Smooth muscle cell (in vitro differentiated cells): ENCODE data around the gene TRAPPC12. TPM values are rescaled to one million over a fixed set of nuclear protein-coding genes. Genes with fewer than 3 reads are reported as not detected.

Source experiments
- DNase-seq: peaks from one replicate; lab custom pipeline; 2025; ENCODE audit not compliant: unreplicated experiment; lab: John Stamatoyannopoulos, UW
- H2AFZ ChIP-seq: fragments of 200-600 bp; sonication (generic); 2 replicates; pipeline ENCODE4 v1.6.0; 2016; ENCODE audit warnings: antibody characterized with exemption, low read depth, mild to moderate bottlenecking
- H3F3A ChIP-seq: fragments of 200-600 bp; sonication (generic); 2 replicates; pipeline ENCODE4 v1.6.0; 2017; ENCODE audit warnings: antibody characterized with exemption, low read depth
- H3K27ac ChIP-seq: fragments of 200-600 bp; sonication (generic); 2 replicates; pipeline ENCODE4 v1.5.1; 2016; ENCODE audit warnings: low read depth, mild to moderate bottlenecking
- H3K27me3 ChIP-seq: fragments of 200-600 bp; sonication (generic); 2 replicates; pipeline ENCODE4 v1.6.1; 2016; ENCODE audit warnings: low read depth, mild to moderate bottlenecking
- H3K36me3 ChIP-seq: fragments of 200-600 bp; sonication (generic); 2 replicates; pipeline ENCODE4 v1.5.1; 2016; ENCODE audit warnings: low read depth
- H3K4me1 ChIP-seq: fragments of 200-600 bp; sonication (generic); 2 replicates; pipeline ENCODE4 v1.5.1; 2016; ENCODE audit warnings: low read depth
- H3K4me2 ChIP-seq: fragments of 200-600 bp; sonication (generic); 2 replicates; pipeline ENCODE4 v1.6.0; 2016; ENCODE audit warnings: mild to moderate bottlenecking
- H3K4me3 ChIP-seq: fragments of 200-600 bp; sonication (generic); 2 replicates; pipeline ENCODE4 v1.5.1; 2016; ENCODE audit warnings: mild to moderate bottlenecking
- H3K79me2 ChIP-seq: fragments of 200-600 bp; sonication (generic); 2 replicates; pipeline ENCODE4 v1.6.0; 2016; ENCODE audit warnings: low read depth, mild to moderate bottlenecking
- H3K9ac ChIP-seq: fragments of 200-600 bp; sonication (generic); 2 replicates; pipeline ENCODE4 v1.6.0; 2016; ENCODE audit warnings: low read depth
- H3K9me3 ChIP-seq: fragments of 200-600 bp; sonication (generic); replicated peaks from 2 replicates; pipeline ENCODE4 v1.5.1; 2016; ENCODE audit warnings: low read depth
- H4K20me1 ChIP-seq: fragments of 200-600 bp; sonication (generic); 2 replicates; pipeline ENCODE4 v1.6.0; 2016; ENCODE audit warnings: low read depth
- CTCF ChIP-seq: fragments of 200-600 bp; sonication (generic); IDR thresholded peaks from 2 replicates; pipeline ENCODE4 v1.5.1; 2017; ENCODE audit warnings: borderline replicate concordance, mild to moderate bottlenecking, antibody characterized with exemption; ENCODE audit not compliant: insufficient read depth, poor library complexity, severe bottlenecking
- WGBS: methylation state at CpG from one replicate; pipeline ENCODE4 v1.1.7; 2016; ENCODE audit warnings: low lambda C conversion rate; 5-methylcytosine and 5-hydroxymethylcytosine counted together
- polyA plus RNA-seq: library from polyadenylated mRNA; unstranded; fragments of >200 nt; fragmentation: Nextera tagmentation; extraction: Ambion mirVana; gene quantifications from 2 replicates; pipeline ENCODE4 v1.2.1, GENCODE V29; 2016
- total RNA-seq: library from RNA; depleted of rRNA; stranded (reverse); fragments of >200 nt; gene quantifications from 2 replicates; pipeline ENCODE4 v1.2.3, GENCODE V29; 2014

TRAPPC12 gene
- total and polyA plus RNA-seq, 2 experiments from 2014 or later, result 26.0 to 55.4 TPM

GRCh38 chr2:3414133-3414860 lies 34.8 kb downstream of the TRAPPC12 start:
- Histone ChIP-seq H3F3A (no peaks in the 10 kb centered on the region), H3K27me3 (no peaks in the 10 kb centered on the region), H2AFZ (no peak overlapping the region), H3K9me3 (no peaks in the 10 kb centered on the region), H3K27ac (no peak overlapping the region), H3K9ac (no peak overlapping the region), H4K20me1 (peaks cover 46% of the 10 kb centered on the region), H3K4me2 (no peak overlapping the region), H3K4me3 (no peak overlapping the region), H3K79me2 (no peaks in the 10 kb centered on the region), H3K4me1 (no peaks in the 10 kb centered on the region), H3K36me3 (no peaks in the 10 kb centered on the region)
- no peak for TF ChIP-seq CTCF
- DNase-seq, result no peak
- WGBS, result 95% methylated on average over 19 of the region's 25 CpGs

- Histone ChIP-seq H4K20me1 (peaks cover 32% of the 10 kb centered on the region), H3K27me3 (no peaks in the 10 kb centered on the region), H3K4me2 (no peak overlapping the region), H3K9ac (no peak overlapping the region), H3K36me3 (no peaks in the 10 kb centered on the region), H2AFZ (no peak overlapping the region), H3K4me3 (no peak overlapping the region), H3K27ac (no peak overlapping the region), H3F3A (no peaks in the 10 kb centered on the region), H3K79me2 (no peaks in the 10 kb centered on the region), H3K4me1 (no peaks in the 10 kb centered on the region), H3K9me3 (no peaks in the 10 kb centered on the region)
- 94% methylated on average over 11 of the region's 11 CpGs for WGBS
- no peak for TF ChIP-seq CTCF
- DNase-seq, result no peak
Observed at GRCh38 chr2:3418766-3419404, 39.4 kb downstream of the TRAPPC12 start.

GRCh38 chr2:3420076-3420768 lies 40.7 kb downstream of the TRAPPC12 start:
- no peak for DNase-seq
- Histone ChIP-seq H3K79me2 (no peaks in the 10 kb centered on the region), H3F3A (no peaks in the 10 kb centered on the region), H3K9me3 (no peaks in the 10 kb centered on the region), H3K27me3 (no peaks in the 10 kb centered on the region), H3K4me2 (no peak overlapping the region), H3K4me3 (no peak overlapping the region), H4K20me1 (peaks cover 37% of the 10 kb centered on the region), H3K9ac (no peak overlapping the region), H3K27ac (no peak overlapping the region), H3K36me3 (no peaks in the 10 kb centered on the region), H2AFZ (no peak overlapping the region), H3K4me1 (no peaks in the 10 kb centered on the region)
- TF ChIP-seq CTCF, result no peak
- WGBS, result 93% methylated on average over 13 of the region's 13 CpGs
